Lung (tissue), 12 donors: Measurements from ENCODE around the gene AK4. TPM values are rescaled to one million over a fixed set of nuclear protein-coding genes. Genes with fewer than 3 reads are reported as not detected.

ENCODE experiments used
- ATAC-seq: fragments of 200-7000 bp; cut with Tn5 transposase; one replicate; pipeline ENCODE4 v1.9.1; 2020; ENCODE audit warnings: moderate number of reproducible peaks; ENCODE audit not compliant: insufficient read depth, low FRiP score
- DNase-seq, 3 donors: peaks; one replicate each; pipeline ENCODE4 v3.0.0-alpha.2; 2013 to 2017
- H3K27ac ChIP-seq, 2 donors: one replicate each; pipeline ENCODE4 v1.5.1; 2013; ENCODE audit warnings: mild to moderate bottlenecking in 2 of 2, moderate library complexity in 2 of 2, control low read depth in 1 of 2, inconsistent platforms in 1 of 2, low read depth in 1 of 2, low read length in 1 of 2
- H3K27me3 ChIP-seq, 3 donors: one replicate each; pipeline ENCODE4 v1.5.1; 2013; ENCODE audit warnings: low read length in 2 of 3; ENCODE audit not compliant: control insufficient read depth in 3 of 3, insufficient read depth in 3 of 3
- H3K36me3 ChIP-seq, 4 donors: one replicate each; pipeline ENCODE4 v1.5.1; 2013; ENCODE audit warnings: low read length in 4 of 4, mild to moderate bottlenecking in 1 of 4, moderate library complexity in 1 of 4; ENCODE audit not compliant: control insufficient read depth in 4 of 4, insufficient read depth in 4 of 4
- H3K4me1 ChIP-seq, 5 donors: one replicate each; pipeline ENCODE4 v1.5.1; 2013; ENCODE audit warnings: low read length in 5 of 5, mild to moderate bottlenecking in 2 of 5, moderate library complexity in 1 of 5; ENCODE audit not compliant: control insufficient read depth in 5 of 5, insufficient read depth in 5 of 5
- H3K4me3 ChIP-seq: one replicate; pipeline ENCODE4 v1.5.1; 2013; ENCODE audit warnings: mild to moderate bottlenecking, control low read depth, moderate library complexity
- H3K9ac ChIP-seq, 2 donors: one replicate each; pipeline ENCODE4 v1.5.1; 2013; ENCODE audit warnings: low read length in 2 of 2, control low read depth in 1 of 2; ENCODE audit not compliant: insufficient read depth in 1 of 2
- H3K9me3 ChIP-seq, 4 donors: one replicate each; pipeline ENCODE4 v1.5.1; 2013; ENCODE audit warnings: low read length in 3 of 4, mild to moderate bottlenecking in 1 of 4, moderate library complexity in 1 of 4; ENCODE audit not compliant: control insufficient read depth in 4 of 4, insufficient read depth in 3 of 4
- WGBS, 2 donors: extraction: QIAGEN DNeasy Blood & Tissue Kit; methylation state at CpG; one replicate each; pipeline ENCODE4 v1.1.7; 2013; 5-methylcytosine and 5-hydroxymethylcytosine counted together
- polyA plus RNA-seq, 2 donors: library from polyadenylated mRNA; stranded (reverse); fragments of 200-250 nt; gene quantifications; one replicate each; pipeline ENCODE4 v1.2.1, GENCODE V29; 2013
- total RNA-seq, 2 donors: library from RNA; depleted of rRNA in 1 of 2; stranded (reverse); fragments of >200 nt in 1 of 2; gene quantifications; one replicate each; pipeline ENCODE4 v1.2.1, GENCODE V29; 2014 to 2021
- TF ChIP-seq, protein P1 (sequence below): IDR thresholded peaks from 2 replicates; pipeline ENCODE4 v1.5.1; 2012; ENCODE audit warnings: mild to moderate bottlenecking; ENCODE audit errors: control extremely low read depth, extremely low read depth
- donor health status: control.
- donor health status: control.
- donor health status: Bipolar disorder and iron deficiency.
- donor health status: healthy.
- donor health status: DM: yes; HTN: yes; CAD: no.

Gene AK4
- total and polyA plus RNA-seq, 4 donors = 1.1 to 13.7 (median 6.5) TPM

DNA sequence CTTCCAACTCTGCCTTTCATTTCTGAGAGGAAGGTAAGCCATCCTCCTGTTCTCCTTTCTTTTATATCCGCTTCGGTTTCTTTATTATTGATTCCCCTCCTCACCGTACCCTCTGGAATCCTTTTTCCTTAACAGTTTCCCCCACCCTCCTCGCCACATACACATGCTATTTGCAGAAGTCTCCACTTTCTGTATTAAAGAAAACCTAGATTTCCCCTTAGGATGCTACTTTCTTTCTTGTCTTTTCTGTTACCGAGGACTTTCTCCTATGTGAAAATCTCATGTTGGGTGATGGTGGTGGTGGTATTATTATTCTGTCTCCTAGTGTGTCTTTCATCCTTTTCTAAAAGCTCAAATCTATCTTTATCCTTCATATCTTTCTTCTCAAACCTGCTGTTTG lies 62.3 kb downstream of the AK4 start:
- H3K27me3 ChIP-seq = peaks cover 0 to 26% (median 0%) of the 10 kb centered on the region in 3 donors
- H3K4me1 ChIP-seq = peaks cover 0 to 3% (median 0%) of the 10 kb centered on the region in 5 donors
- no peak for ATAC-seq
- no peaks in the 10 kb centered on the region for H3K36me3 ChIP-seq
- no peaks in the 10 kb centered on the region for H3K9me3 ChIP-seq
- no peak overlapping the region for H3K27ac ChIP-seq
- H3K4me3 ChIP-seq = no peak overlapping the region
- no peak overlapping the region for H3K9ac ChIP-seq
- 95 to 96% methylated on average over 5 of the region's 5 CpGs for WGBS, 2 donors
- TF ChIP-seq, protein P1, sequence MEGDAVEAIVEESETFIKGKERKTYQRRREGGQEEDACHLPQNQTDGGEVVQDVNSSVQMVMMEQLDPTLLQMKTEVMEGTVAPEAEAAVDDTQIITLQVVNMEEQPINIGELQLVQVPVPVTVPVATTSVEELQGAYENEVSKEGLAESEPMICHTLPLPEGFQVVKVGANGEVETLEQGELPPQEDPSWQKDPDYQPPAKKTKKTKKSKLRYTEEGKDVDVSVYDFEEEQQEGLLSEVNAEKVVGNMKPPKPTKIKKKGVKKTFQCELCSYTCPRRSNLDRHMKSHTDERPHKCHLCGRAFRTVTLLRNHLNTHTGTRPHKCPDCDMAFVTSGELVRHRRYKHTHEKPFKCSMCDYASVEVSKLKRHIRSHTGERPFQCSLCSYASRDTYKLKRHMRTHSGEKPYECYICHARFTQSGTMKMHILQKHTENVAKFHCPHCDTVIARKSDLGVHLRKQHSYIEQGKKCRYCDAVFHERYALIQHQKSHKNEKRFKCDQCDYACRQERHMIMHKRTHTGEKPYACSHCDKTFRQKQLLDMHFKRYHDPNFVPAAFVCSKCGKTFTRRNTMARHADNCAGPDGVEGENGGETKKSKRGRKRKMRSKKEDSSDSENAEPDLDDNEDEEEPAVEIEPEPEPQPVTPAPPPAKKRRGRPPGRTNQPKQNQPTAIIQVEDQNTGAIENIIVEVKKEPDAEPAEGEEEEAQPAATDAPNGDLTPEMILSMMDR = no peak
- no peak for DNase-seq

DNA sequence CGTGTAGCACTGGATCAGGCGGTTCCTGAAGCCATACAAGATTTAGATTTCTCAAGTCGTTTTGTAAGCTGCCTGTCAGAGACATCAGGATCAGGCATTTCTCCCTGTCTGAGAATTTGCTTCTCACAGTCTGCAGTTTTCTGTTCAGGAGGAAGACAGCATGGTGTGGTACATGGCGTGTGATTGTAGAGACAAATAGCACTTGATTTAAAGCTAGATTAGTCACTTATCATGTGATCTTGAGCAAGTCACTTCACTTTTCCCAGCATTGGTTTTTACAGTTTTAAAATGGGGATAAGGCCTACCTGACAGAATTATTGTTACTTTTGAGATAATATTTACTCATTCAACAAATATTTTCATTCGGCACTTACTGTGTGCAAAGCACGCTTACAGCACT lies 63.3 kb downstream of the AK4 start:
- no peaks in the 10 kb centered on the region for H3K36me3 ChIP-seq
- ATAC-seq = no peak
- DNase-seq = no peak
- no peak overlapping the region for H3K4me3 ChIP-seq
- H3K9me3 ChIP-seq = no peaks in the 10 kb centered on the region
- no peak overlapping the region for H3K9ac ChIP-seq
- TF ChIP-seq, protein P1 = no peak
- peaks cover 0 to 3% (median 0%) of the 10 kb centered on the region in 5 donors for H3K4me1 ChIP-seq
- no peak overlapping the region for H3K27ac ChIP-seq
- WGBS, 2 donors = 91 to 94% methylated on average over 6 of the region's 6 CpGs
- H3K27me3 ChIP-seq = peaks cover 0 to 24% (median 0%) of the 10 kb centered on the region in 3 donors

DNA sequence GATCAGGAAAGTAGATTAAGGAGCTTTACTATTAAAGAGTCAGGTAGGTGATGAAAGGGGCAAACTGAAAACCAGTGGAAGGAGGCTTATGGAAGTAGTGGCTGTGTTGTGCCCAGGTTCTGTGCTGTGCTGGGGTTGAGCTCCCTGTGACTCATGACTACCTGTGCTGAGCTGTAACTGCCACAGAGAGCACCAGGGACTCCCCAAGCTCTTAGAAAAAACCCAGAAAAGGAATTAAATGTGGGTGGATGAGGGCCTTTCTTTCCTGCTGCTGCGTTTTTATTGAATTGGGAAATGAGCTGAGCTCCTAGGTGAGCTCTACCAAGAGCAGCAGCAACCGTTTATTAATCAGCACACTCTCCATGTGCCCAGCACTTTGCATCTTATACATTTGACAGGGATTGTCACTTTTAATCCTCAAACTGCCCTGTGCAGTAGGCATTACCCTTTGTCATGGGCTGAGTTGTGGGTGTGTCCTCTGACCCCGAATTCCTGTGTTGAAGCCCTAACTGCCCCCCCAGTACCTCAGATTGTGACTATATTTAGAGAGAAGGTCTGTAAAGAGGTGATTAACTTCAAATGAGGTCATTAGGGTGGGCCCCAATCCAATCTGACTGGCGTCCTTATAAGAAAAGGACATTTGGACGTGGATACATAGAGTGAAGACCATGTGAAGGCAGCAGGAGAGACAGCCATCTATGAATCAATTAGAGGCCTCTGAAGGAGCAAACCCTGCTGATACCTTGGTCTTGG lies 65.4 kb downstream of the AK4 start:
- TF ChIP-seq, protein P1 = no peak
- no peak for DNase-seq
- Histone ChIP-seq H3K4me1 (peaks cover 0 to 3% (median 0%) of the 10 kb centered on the region in 5 donors), H3K27me3 (peaks cover 0 to 8% (median 0%) of the 10 kb centered on the region in 3 donors), H3K9me3 (no peaks in the 10 kb centered on the region), H3K9ac (no peak overlapping the region), H3K36me3 (no peaks in the 10 kb centered on the region), H3K27ac (no peak overlapping the region), H3K4me3 (no peak overlapping the region)
- no peak for ATAC-seq
- WGBS, 2 donors = 77% methylated on average over 5 of the region's 5 CpGs
